Measurements from ENCODE around the gene SECISBP2. TPM values are rescaled to one million over a fixed set of nuclear protein-coding genes. Genes with fewer than 3 reads are reported as not detected.
A peak's percentile ranks its signal among the peaks of the same experiment; 100 is the strongest.
"Not testable (repeated sequence)": the region's sequence is repeated elsewhere in the genome, so short reads cannot be mapped to it uniquely, and the experiment has no call there.

Gene SECISBP2
- total RNA-seq: 22.6 and 26.4 TPM in 2 replicates
- 13.0 TPM for polyA plus RNA-seq (2012)

- peak; percentile 97 for DNase-seq (ENCODE audit: low read depth)
These were observed at the start of gene SECISBP2 for GRCh38 chr9:89318123-89319014. Gene SECISBP2, plus strand, starts transcription at chr9:89318500. Its CDS starts 77 bp downstream, at chr9:89318577.

- DNase-seq (ENCODE audit: low read depth): no peak
These were observed 44.6 kb upstream of the SECISBP2 start for GRCh38 chr9:89273528-89274279.

- DNase-seq (ENCODE audit: low read depth): no peak
These were observed 43.5 kb upstream of the SECISBP2 start for GRCh38 chr9:89274838-89275237.

- not testable (repeated sequence) for DNase-seq (ENCODE audit: low read depth)
These were observed 42.3 kb upstream of the SECISBP2 start for GRCh38 chr9:89276040-89276439.

- DNase-seq (ENCODE audit: low read depth): no peak
These were observed 41.3 kb upstream of the SECISBP2 start for GRCh38 chr9:89277043-89277442.

- no peak for DNase-seq (ENCODE audit: low read depth)
These were observed 40.8 kb upstream of the SECISBP2 start for GRCh38 chr9:89277454-89277853.

- no peak for DNase-seq (ENCODE audit: low read depth)
These were observed 39.7 kb upstream of the SECISBP2 start for GRCh38 chr9:89278551-89278950.

- DNase-seq (ENCODE audit: low read depth): peak; percentile 44
These were observed 39.1 kb upstream of the SECISBP2 start for GRCh38 chr9:89278997-89279739.

GRCh38 chr9:89281106-89281505 is 37.2 kb upstream of the SECISBP2 start:
- DNase-seq (ENCODE audit: low read depth): no peak

GRCh38 chr9:89282248-89282968 is 35.9 kb upstream of the SECISBP2 start:
- not testable (repeated sequence) for DNase-seq (ENCODE audit: low read depth)

- DNase-seq (ENCODE audit: low read depth): no peak
These were observed 34.2 kb upstream of the SECISBP2 start for GRCh38 chr9:89284076-89284475.

GRCh38 chr9:89291741-89292140 is 26.6 kb upstream of the SECISBP2 start:
- DNase-seq (ENCODE audit: low read depth): no peak

- DNase-seq (ENCODE audit: low read depth): no peak
These were observed 25.3 kb upstream of the SECISBP2 start for GRCh38 chr9:89293014-89293413.

- no peak for DNase-seq (ENCODE audit: low read depth)
These were observed 22.9 kb upstream of the SECISBP2 start for GRCh38 chr9:89295400-89295799.

- not testable (repeated sequence) for DNase-seq (ENCODE audit: low read depth)
These were observed 16.3 kb upstream of the SECISBP2 start for GRCh38 chr9:89301996-89302395.

GRCh38 chr9:89304020-89304833 is 14.1 kb upstream of the SECISBP2 start:
- no peak for DNase-seq (ENCODE audit: low read depth)

- DNase-seq (ENCODE audit: low read depth): no peak
These were observed 13.5 kb upstream of the SECISBP2 start for GRCh38 chr9:89304834-89305188.

GRCh38 chr9:89305868-89306267 is 12.4 kb upstream of the SECISBP2 start:
- DNase-seq (ENCODE audit: low read depth): peak; percentile 61

GRCh38 chr9:89309166-89309565 is 9.1 kb upstream of the SECISBP2 start:
- DNase-seq (ENCODE audit: low read depth): no peak

Data from myocyte (in vitro differentiated cells).